NB4 (cell line): ENCODE measurements around the gene ANGEL1.

Source experiments
- CTCF ChIP-seq: IDR thresholded peaks from one replicate; pipeline ENCODE4 v1.5.1; 2012; ENCODE audit warnings: low read depth, low read length
- MAX ChIP-seq: IDR thresholded peaks from 2 replicates; pipeline ENCODE4 v1.6.1; 2011; ENCODE audit warnings: low read depth, low read length
- POLR2A ChIP-seq: IDR thresholded peaks from 2 replicates; pipeline ENCODE4 v1.6.1; 2011; ENCODE audit warnings: mild to moderate bottlenecking; ENCODE audit not compliant: insufficient read length; ENCODE audit errors: extremely low read depth

- TF ChIP-seq CTCF (no peak), MAX (no peak), POLR2A (no peak)
These were observed 8.0 kb upstream of the ANGEL1 start for GRCh38 chr14:76820700-76821099.
